Measurements from ENCODE around the gene ZNF595.

DNA sequence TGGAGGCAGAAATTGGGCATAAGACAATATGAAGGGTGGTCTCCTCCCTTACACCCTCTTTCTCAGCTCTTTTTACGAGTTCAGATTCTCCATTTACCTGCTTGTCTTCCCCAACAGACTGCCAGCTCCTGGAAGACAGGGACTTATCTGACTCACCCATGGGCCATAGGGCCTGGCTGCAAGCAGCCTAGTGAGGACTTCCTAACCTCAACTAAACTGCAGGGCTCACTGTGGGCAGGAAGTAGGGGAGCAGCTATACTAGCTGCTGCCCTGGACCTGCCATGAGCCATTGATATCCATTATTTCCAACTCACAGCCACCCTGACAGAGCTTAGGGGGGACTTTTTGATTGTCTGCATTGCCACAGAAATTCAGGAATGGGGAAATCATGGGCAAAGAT lies 59.6 kb downstream of the ZNF595 start:
- TF ChIP-seq, protein P1, sequence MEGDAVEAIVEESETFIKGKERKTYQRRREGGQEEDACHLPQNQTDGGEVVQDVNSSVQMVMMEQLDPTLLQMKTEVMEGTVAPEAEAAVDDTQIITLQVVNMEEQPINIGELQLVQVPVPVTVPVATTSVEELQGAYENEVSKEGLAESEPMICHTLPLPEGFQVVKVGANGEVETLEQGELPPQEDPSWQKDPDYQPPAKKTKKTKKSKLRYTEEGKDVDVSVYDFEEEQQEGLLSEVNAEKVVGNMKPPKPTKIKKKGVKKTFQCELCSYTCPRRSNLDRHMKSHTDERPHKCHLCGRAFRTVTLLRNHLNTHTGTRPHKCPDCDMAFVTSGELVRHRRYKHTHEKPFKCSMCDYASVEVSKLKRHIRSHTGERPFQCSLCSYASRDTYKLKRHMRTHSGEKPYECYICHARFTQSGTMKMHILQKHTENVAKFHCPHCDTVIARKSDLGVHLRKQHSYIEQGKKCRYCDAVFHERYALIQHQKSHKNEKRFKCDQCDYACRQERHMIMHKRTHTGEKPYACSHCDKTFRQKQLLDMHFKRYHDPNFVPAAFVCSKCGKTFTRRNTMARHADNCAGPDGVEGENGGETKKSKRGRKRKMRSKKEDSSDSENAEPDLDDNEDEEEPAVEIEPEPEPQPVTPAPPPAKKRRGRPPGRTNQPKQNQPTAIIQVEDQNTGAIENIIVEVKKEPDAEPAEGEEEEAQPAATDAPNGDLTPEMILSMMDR (IDR thresholded peaks at IDR 0.05) = no peak
- no peak for TF ChIP-seq EZH2 (IDR thresholded peaks at IDR 0.05; ENCODE audit: borderline replicate concordance, insufficient read depth, low read depth, low read length, poor library complexity, severe bottlenecking)
